HG02970 (cell line): ENCODE results near the gene CHD1L.
"Not testable (repeated sequence)": the region's sequence is repeated elsewhere in the genome, so short reads cannot be mapped to it uniquely, and the experiment has no call there.

Experiments
- ATAC-seq: cut with Tn5 transposase; IDR thresholded peaks from one replicate; pipeline ENCODE4 v1.9.1; 2021; ENCODE audit warnings: mild to moderate bottlenecking, moderate library complexity, moderate number of reproducible peaks; ENCODE audit not compliant: unreplicated experiment, low FRiP score

The CHD1L gene

DNA sequence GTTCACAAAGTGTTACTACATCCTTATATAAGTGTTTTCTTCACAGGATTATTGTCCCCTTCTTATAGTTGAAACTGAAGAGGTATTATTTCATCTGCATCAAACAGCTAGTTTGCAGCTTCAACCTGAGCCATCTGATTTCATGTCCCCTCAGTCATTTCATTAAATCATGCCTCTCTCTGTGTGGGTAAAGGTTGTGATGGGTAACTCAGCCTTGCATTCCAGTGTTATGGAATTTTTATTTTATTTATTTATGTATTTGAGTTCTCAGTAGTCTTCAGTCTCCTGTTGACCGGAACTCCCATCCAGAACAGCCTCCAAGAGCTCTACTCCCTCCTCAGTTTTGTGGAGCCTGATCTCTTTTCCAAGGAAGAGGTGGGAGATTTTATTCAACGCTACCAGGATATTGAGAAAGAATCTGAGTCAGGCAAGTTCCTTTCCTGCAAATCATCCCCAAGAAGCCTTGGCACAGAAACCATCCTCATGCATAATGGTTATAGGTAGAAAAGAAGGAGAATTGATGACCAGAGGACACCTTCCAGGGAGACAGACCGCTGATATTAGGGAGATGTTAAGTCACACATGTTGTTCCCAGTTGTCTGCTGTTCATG, 21.8 kb downstream of the CHD1L start:
- ATAC-seq: no peak

DNA sequence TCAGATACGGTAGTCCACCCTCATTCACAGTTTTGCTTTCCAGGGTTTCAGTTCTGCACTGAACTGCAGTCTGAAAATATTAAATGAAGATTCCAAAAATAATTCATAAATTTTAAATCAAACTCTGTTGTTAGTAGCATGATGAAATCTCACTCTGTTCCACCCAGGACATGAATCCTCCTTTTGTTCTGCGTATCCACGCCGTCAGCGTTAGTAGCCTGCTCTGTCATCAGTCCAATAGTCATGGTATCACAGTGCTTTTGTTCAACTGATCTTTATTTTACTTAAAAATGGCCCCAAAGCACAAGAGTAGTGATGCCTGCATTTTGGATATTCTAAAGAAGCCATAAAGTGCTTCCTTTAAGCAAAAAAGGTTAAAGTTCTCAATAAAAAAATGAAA, 23.9 kb downstream of the CHD1L start:
- no peak for ATAC-seq

DNA sequence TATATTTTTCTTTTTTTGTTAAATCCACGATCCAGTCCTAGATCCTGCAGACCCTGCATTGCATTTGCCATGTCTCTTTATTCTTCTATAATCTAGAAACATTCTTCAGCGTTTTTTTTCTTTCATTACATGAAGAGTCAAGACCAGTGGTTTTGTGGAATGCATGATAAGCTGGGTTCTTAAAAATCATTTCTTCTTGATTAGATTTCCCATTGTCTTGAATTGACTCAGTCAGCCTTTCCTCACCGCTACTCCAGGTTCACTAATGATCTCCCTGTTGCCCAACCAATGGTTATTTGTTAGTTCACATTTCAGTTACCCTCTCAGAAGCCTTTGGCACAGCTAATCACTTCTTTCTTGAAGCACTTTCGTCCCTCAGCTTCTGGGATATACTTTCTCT, 25.2 kb downstream of the CHD1L start:
- ATAC-seq: no peak

DNA sequence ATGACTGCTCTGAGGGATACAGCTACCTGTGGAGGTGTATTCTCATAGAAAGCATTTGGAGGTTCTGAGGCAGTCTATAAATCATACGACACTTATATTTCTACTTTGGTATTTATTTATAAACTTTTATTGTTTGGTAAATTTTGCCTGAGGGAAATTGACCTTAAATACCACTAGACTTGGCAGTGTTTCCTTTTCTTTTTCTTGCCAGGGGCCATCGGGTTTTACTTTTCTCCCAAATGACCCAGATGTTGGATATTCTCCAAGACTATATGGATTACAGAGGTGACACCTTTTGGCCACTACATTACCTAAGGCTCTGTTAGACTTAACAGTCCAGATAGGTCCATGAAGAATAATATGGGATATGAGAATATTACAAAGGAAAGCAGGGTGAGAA, 28.2 kb downstream of the CHD1L start:
- ATAC-seq: no peak

- ATAC-seq: no peak
Observed at GRCh38 chr1:147272042-147272441, 29.6 kb downstream of the CHD1L start.

DNA sequence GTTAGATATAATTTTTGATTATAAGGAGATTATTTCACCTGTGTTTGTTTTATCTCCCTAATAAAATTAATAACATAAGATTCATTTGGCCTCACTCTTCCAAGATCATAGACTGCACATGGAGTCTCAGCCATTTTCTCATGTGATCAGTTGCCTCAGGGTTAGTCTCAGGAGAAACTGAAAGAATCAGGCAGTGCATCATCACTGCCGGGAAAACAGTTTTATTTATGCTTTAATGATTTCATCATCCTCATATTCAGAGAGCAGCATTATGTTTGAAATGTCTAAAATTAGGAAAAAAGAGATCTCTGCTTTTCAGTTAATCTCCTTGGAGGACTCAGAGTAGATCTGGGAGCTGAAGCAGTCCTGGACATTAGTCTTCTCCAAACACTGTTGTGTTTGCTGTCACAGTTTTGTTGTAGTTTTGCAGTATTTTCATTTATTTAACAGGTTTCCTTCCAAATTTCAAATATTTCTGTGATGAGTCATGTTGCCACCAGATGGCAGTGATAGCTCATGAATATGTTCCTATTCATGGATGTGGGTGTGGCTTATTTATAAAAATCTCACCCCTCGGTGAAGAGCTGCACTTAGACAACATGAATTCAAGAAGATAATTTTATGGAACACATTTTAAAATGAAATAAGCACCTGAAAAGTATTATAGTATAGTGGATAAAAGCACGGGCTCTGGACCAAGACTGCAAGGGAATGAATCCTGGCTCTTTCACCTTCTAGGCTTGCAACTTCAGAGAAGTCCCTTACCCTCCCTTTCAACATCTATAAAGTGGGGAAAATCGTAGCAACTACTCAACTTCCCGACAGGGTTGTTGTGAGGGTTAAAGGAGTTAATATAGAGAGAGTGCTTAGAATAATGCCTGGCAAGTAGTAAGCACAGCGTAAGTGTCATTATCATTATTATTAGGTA, 31.2 kb downstream of the CHD1L start:
- ATAC-seq: no peak

GRCh38 chr1:147281950-147282349, 39.5 kb downstream of the CHD1L start:
- no peak for ATAC-seq

DNA sequence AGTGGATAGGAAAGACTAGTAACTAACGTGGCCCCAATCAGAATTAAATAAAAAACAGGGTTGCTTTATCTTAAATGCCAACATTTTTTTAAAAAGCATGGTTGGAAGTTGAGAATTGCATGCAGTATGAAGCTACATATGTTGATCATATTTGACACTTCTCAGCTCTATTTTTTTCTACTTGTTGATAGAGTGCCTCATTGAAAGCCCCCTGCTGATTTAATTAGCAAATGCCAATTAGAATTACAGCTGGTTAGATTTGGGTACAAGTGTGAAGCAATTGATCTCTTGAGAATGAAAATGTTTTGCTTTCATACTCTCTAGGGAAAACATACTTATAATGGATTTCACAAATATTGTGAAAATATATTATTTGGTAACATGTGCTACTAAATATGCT, 40.5 kb downstream of the CHD1L start:
- ATAC-seq: no peak

GRCh38 chr1:147287133-147287865, 44.8 kb downstream of the CHD1L start:
- ATAC-seq: no peak

GRCh38 chr1:147292012-147292411, 49.5 kb downstream of the CHD1L start:
- ATAC-seq: no peak

- no peak for ATAC-seq
Observed at GRCh38 chr1:147292631-147293251, 50.3 kb downstream of the CHD1L start.

GRCh38 chr1:147297438-147297837, 55.0 kb downstream of the CHD1L start:
- ATAC-seq: no peak

GRCh38 chr1:147305803-147306202, 63.3 kb downstream of the CHD1L start:
- not testable (repeated sequence) for ATAC-seq

DNA sequence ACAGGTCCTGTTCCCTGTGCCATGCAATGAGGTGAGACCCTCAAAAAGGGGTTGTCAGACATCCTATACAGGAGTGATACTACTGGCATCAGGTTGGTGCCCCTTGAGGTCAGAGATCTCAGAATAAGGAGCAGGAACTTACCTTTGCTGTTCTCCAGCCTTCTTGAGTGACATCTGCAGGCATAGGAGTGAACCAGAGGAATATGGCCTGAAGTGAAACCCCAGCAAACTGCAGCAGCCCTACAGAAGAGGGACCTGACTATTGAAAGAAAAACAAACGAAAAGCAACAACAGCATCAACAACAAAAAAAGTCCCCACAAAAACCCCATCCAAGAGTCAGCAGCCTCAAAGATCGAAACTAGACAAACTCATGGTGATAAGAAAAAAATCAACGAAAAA, 74.5 kb downstream of the CHD1L start:
- ATAC-seq: no peak

DNA sequence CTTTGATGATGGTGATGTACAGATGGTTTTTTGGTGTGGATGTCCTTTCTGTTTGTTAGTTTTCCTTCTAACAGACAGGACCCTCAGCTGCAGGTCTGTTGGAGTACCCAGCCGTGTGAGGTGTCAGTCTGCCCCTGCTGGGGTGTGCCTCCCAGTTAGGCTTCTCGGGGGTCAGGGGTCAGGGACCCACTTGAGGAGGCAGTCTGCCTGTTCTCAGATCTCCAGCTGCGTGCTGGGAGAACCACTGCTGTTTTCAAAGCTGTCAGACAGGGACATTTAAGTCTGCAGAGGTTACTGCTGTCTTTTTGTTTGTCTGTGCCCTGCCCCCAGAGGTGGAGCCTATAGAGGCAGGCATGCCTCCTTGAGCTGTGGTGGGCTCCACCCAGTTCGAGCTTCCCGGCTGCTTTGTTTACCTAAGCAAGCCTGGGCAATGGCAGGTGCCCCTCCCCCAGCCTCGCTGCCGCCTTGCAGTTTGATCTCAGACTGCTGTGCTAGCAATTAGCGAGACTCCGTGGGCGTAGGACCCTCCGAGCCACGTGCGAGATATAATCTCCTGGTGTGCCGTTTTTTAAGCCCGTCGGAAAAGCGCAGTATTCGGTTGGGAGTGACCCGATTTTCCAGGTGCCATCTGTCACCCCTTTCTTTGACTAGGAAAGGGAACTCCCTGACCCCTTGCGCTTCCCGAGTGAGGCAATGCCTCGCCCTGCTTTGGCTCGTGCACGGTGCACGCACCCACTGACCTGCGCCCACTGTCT, 84.6 kb downstream of the CHD1L start:
- ATAC-seq: not testable (repeated sequence)

- ATAC-seq: no peak
Observed at GRCh38 chr1:147334292-147334691, 91.8 kb downstream of the CHD1L start.

DNA sequence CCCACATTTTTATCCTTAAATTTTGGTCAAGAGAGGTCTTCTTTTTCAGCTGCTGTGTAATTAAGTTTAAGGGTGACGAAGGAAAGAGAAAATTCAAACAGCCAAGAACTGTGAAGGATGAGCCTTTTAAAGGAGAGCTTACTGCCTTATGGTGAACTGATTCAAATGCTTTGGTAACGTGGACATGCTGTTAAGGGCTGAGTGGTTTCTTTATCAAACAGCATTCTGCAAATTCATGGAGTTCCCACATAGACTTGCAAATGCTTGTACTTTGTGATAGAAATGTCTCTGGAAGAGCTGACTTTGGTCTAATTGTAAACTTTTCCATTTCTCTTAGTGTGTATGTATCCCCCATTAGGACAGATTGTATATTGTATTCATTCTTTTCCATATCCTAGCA, 93.8 kb downstream of the CHD1L start:
- no peak for ATAC-seq

DNA sequence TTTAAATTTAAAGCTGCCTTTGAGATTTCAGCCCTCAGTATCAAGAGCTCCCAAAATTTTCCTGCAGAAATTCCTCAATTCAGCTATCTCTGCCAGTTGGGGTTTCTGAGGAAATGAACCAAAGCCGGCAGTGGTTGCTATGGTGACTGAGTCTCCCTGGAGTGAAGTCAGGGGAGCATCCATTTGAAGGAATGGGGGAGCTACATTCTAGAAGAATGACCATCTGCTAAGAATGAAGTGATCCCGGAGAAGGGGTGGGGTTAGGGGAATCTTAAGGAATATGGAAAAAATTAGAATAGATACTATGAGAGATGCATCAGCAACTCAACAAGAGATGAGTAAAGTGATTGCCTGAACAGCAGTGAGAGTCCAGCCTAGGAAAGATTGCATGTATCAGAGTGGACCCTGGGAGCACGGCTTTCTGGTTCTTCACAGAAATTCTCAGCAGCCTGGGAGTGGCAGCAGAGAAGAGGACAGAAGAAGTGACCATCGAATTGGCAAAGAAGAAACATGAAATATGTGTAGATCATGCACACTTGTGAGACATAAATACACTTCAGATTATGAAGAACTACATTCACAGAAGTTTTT, 94.7 kb downstream of the CHD1L start:
- no peak for ATAC-seq

- no peak for ATAC-seq
Observed at GRCh38 chr1:147338571-147338970, 96.1 kb downstream of the CHD1L start.

GRCh38 chr1:147341246-147341645, 98.8 kb downstream of the CHD1L start:
- no peak for ATAC-seq
